Lower lobe of right lung (tissue), 2 donors: ENCODE measurements around the gene YBX1. TPM values are rescaled to one million over a fixed set of nuclear protein-coding genes. Genes with fewer than 3 reads are reported as not detected.

ENCODE experiments used
- ATAC-seq, 2 donors: fragments of 200-7000 bp; cut with Tn5 transposase; one replicate each; pipeline ENCODE4 v1.9.1; 2020 to 2022; ENCODE audit warnings: mild to moderate bottlenecking in 2 of 2, moderate library complexity in 2 of 2
- DNase-seq: peaks from one replicate; pipeline ENCODE4 v3.0.0-alpha.2; 2020
- H3K27ac ChIP-seq: fragments of 200-600 bp; one replicate; pipeline ENCODE4 v1.8.0; 2022
- H3K27me3 ChIP-seq: fragments of 200-600 bp; one replicate; pipeline ENCODE4 v1.8.0; 2022; ENCODE audit warnings: low read depth
- H3K36me3 ChIP-seq: fragments of 200-600 bp; one replicate; pipeline ENCODE4 v1.8.0; 2022; ENCODE audit warnings: mild to moderate bottlenecking
- H3K4me1 ChIP-seq: fragments of 200-600 bp; one replicate; pipeline ENCODE4 v1.8.0; 2022
- H3K4me3 ChIP-seq: fragments of 200-600 bp; one replicate; pipeline ENCODE4 v1.8.0; 2022; ENCODE audit warnings: mild to moderate bottlenecking
- H3K9me3 ChIP-seq: fragments of 200-600 bp; one replicate; pipeline ENCODE4 v1.8.0; 2022
- CTCF ChIP-seq: fragments of 200-600 bp; IDR thresholded peaks from one replicate; pipeline ENCODE4 v1.8.0; 2022; ENCODE audit warnings: antibody characterized with exemption, mild to moderate bottlenecking
- intact Hi-C: fragments of 100-400 bp; cut with DNase I; formaldehyde crosslinking; loops from one replicate; pipeline ENCODE4 v1.11.0; 2022
- total RNA-seq: library from RNA; stranded (reverse); fragmentation: NEBNext Ultra II Directional; extraction: Animal tissue kit (Norgen Biotek cat#: 25700); gene quantifications from one replicate; pipeline ENCODE4 v1.2.1, GENCODE V29; 2021
- donor health status: DM: no; HTN: yes; CAD: no; lungs with severe emphysema.

The YBX1 gene
- total RNA-seq, 1 donor from 2014 or later: 552 TPM

GRCh38 chr1:42753070-42753469 lies 70.9 kb downstream of the YBX1 start:
- H3K36me3 ChIP-seq: peaks cover 87% of the 10 kb centered on the region
- no peak overlapping the region for H3K27ac ChIP-seq
- no peak for ATAC-seq
- intact Hi-C loops: no loop called here
- no peaks in the 10 kb centered on the region for H3K9me3 ChIP-seq
- H3K4me1 ChIP-seq: no peaks in the 10 kb centered on the region
- TF ChIP-seq CTCF: no peak
- H3K27me3 ChIP-seq: no peaks in the 10 kb centered on the region
- H3K4me3 ChIP-seq: no peak overlapping the region
- no peak for DNase-seq

Other genes with a start within 250 kb of the YBX1 start
- 2.8 TPM for gene ZMYND12, start 226.4 kb upstream of the YBX1 start, total RNA-seq
- 55.0 TPM for gene PPCS, start 225.9 kb upstream of the YBX1 start, total RNA-seq
- 10.2 TPM for gene CCDC30, start 219.1 kb upstream of the YBX1 start, total RNA-seq
- 25.1 TPM for gene PPIH, start 24.0 kb upstream of the YBX1 start, total RNA-seq
- gene CLDN19, start 57.8 kb downstream of the YBX1 start, total RNA-seq: not detected
- gene P3H1, start 84.6 kb downstream of the YBX1 start, total RNA-seq: 24.4 TPM
- gene C1orf50, start 84.8 kb downstream of the YBX1 start, total RNA-seq: 5.6 TPM
- not detected for gene TMEM269, start 102.6 kb downstream of the YBX1 start, total RNA-seq
- 15.2 TPM for gene ERMAP, start 134.7 kb downstream of the YBX1 start, total RNA-seq
- 20.8 TPM for gene SVBP, start 135.0 kb downstream of the YBX1 start, total RNA-seq
- gene ZNF691, start 164.2 kb downstream of the YBX1 start, total RNA-seq: 11.9 TPM